Endodermal cell (in vitro differentiated cells): ENCODE data around the gene CILP. TPM values are rescaled to one million over a fixed set of nuclear protein-coding genes. Genes with fewer than 3 reads are reported as not detected.
"Not testable (repeated sequence)": the region's sequence is repeated elsewhere in the genome, so short reads cannot be mapped to it uniquely, and the experiment has no call there.

Source experiments
- DNase-seq: peaks from one replicate; pipeline ENCODE4 v3.0.0-alpha.2; 2017
- H3K27ac ChIP-seq: 2 replicates; pipeline ENCODE4 v1.5.1; 2013; ENCODE audit warnings: mild to moderate bottlenecking, low read depth, low read length, moderate library complexity
- H3K27me3 ChIP-seq: 2 replicates; pipeline ENCODE4 v1.6.1; 2013; ENCODE audit warnings: mild to moderate bottlenecking, low read length, moderate library complexity; ENCODE audit not compliant: insufficient read depth, control insufficient read depth, poor library complexity, severe bottlenecking
- H3K36me3 ChIP-seq: 2 replicates; pipeline ENCODE4 v1.7.0; 2013; ENCODE audit warnings: mild to moderate bottlenecking, low read length, moderate library complexity; ENCODE audit not compliant: control insufficient read depth, insufficient read depth
- H3K4me1 ChIP-seq: one replicate; pipeline ENCODE4 v1.7.0; 2013; ENCODE audit warnings: low read length; ENCODE audit not compliant: control insufficient read depth, insufficient read depth
- H3K4me3 ChIP-seq: 2 replicates; pipeline ENCODE4 v1.5.1; 2013; ENCODE audit warnings: mild to moderate bottlenecking, low read length, moderate library complexity
- H3K9ac ChIP-seq: 2 replicates; pipeline ENCODE4 v1.6.1; 2013; ENCODE audit warnings: mild to moderate bottlenecking, low read length, moderate library complexity; ENCODE audit not compliant: poor library complexity, severe bottlenecking; ENCODE audit errors: extremely low read depth
- H3K9me3 ChIP-seq: 2 replicates; pipeline ENCODE4 v1.6.1; 2013; ENCODE audit warnings: mild to moderate bottlenecking, low read length, moderate library complexity; ENCODE audit not compliant: control insufficient read depth
- H3K27ac Mint-ChIP-seq: 2 replicates; pipeline ENCODE4 v1.8.0; 2020; ENCODE audit warnings: mixed read lengths
- H3K27me3 Mint-ChIP-seq: 2 replicates; pipeline ENCODE4 v1.8.0; 2021; ENCODE audit warnings: mild to moderate bottlenecking, mixed read lengths; ENCODE audit not compliant: insufficient read depth
- H3K36me3 Mint-ChIP-seq: 2 replicates; pipeline ENCODE4 v1.8.0; 2020; ENCODE audit warnings: low read depth, mixed read lengths
- H3K4me1 Mint-ChIP-seq: 2 replicates; pipeline ENCODE4 v1.8.0; 2020; ENCODE audit warnings: mixed read lengths
- H3K4me3 Mint-ChIP-seq: 2 replicates; pipeline ENCODE4 v1.8.0; 2020; ENCODE audit warnings: mild to moderate bottlenecking, moderate library complexity, mixed read lengths
- H3K9me3 Mint-ChIP-seq: 2 replicates; pipeline ENCODE4 v1.8.0; 2020; ENCODE audit warnings: mild to moderate bottlenecking, mixed read lengths
- CTCF ChIP-seq: fragments of 200-600 bp; sonication (generic); conservative IDR thresholded peaks from 2 replicates; pipeline ENCODE4 v1.5.0; 2021; ENCODE audit warnings: antibody characterized with exemption, mild to moderate bottlenecking
- WGBS, 2 experiments: methylation state at CpG; one replicate each; pipeline versions ENCODE4 v1.1.5 to v1.1.7; 2013; ENCODE audit warnings: missing lambda C conversion rate in 2 of 2, mixed read lengths in 1 of 2; ENCODE audit not compliant: insufficient coverage in 1 of 2, insufficient read length in 1 of 2; 5-methylcytosine and 5-hydroxymethylcytosine counted together
- total RNA-seq, 2 donors: library from RNA; stranded (reverse); fragmentation: NEBNext Ultra II Directional in 1 of 2; extraction: Animal tissue kit (Norgen Biotek cat#: 25700) in 1 of 2; gene quantifications; 2 replicates in 1 of 2; 3 replicates in 1 of 2; pipeline ENCODE4 v1.2.1, GENCODE V29; 2021

CILP gene
- total RNA-seq, 2 donors from 2014 or later, result 0.07 TPM; not detected in 1

- no peak overlapping the region for H3K9ac ChIP-seq
- Mint-ChIP-seq H3K36me3 (no peaks in the 10 kb centered on the region), H3K4me1 (no peaks in the 10 kb centered on the region), H3K4me3 (no peak overlapping the region), H3K27me3 (no peaks in the 10 kb centered on the region), H3K27ac (no peak overlapping the region), H3K9me3 (no peaks in the 10 kb centered on the region)
- H3K4me1 ChIP-seq, result peaks cover 9% of the 10 kb centered on the region
- no peak overlapping the region for H3K4me3 ChIP-seq
- no peak for DNase-seq
- H3K27me3 ChIP-seq, result no peaks in the 10 kb centered on the region
- no peak overlapping the region for H3K27ac ChIP-seq
- no peaks in the 10 kb centered on the region for H3K9me3 ChIP-seq
- no peaks in the 10 kb centered on the region for H3K36me3 ChIP-seq
- TF ChIP-seq CTCF, result no peak
These were observed 33.4 kb upstream of the CILP start for GRCh38 chr15:65244638-65245037.

GRCh38 chr15:65236443-65236842 lies 25.2 kb upstream of the CILP start:
- not testable (repeated sequence) for H3K27ac Mint-ChIP-seq, H3K4me1 ChIP-seq, H3K4me3 ChIP-seq, H3K27me3 ChIP-seq, H3K36me3 ChIP-seq, H3K36me3 Mint-ChIP-seq, DNase-seq, H3K4me3 Mint-ChIP-seq, H3K9me3 Mint-ChIP-seq, H3K4me1 Mint-ChIP-seq, H3K9ac ChIP-seq, H3K27ac ChIP-seq, H3K9me3 ChIP-seq, H3K27me3 Mint-ChIP-seq
- WGBS, 2 experiments, result 89 to 98% methylated on average over 3 to 6 of the region's 8 CpGs

GRCh38 chr15:65233696-65234095 lies 22.4 kb upstream of the CILP start:
- Histone ChIP-seq H3K27ac (no peak overlapping the region), H3K27me3 (no peaks in the 10 kb centered on the region), H3K4me1 (no peaks in the 10 kb centered on the region), H3K9ac (no peak overlapping the region), H3K4me3 (no peak overlapping the region), H3K36me3 (no peaks in the 10 kb centered on the region), H3K9me3 (no peaks in the 10 kb centered on the region)
- no peaks in the 10 kb centered on the region for H3K36me3 Mint-ChIP-seq
- no peak for DNase-seq
- TF ChIP-seq CTCF, result no peak
- no peak overlapping the region for H3K27ac Mint-ChIP-seq
- 93 to 100% methylated on average over 1 to 5 of the region's 5 CpGs for WGBS, 2 experiments
- no peaks in the 10 kb centered on the region for H3K4me1 Mint-ChIP-seq
- no peak overlapping the region for H3K4me3 Mint-ChIP-seq
- no peaks in the 10 kb centered on the region for H3K27me3 Mint-ChIP-seq
- H3K9me3 Mint-ChIP-seq, result no peaks in the 10 kb centered on the region

- no peak overlapping the region for H3K4me3 Mint-ChIP-seq
These were observed 21.2 kb upstream of the CILP start for GRCh38 chr15:65232520-65232919.

More at GRCh38 chr15:65232520-65232919, 21.2 kb upstream of the CILP start:
- DNase-seq, result no peak
- Mint-ChIP-seq H3K4me1 (peaks cover 5% of the 10 kb centered on the region), H3K27ac (no peak overlapping the region), H3K27me3 (no peaks in the 10 kb centered on the region), H3K9me3 (no peaks in the 10 kb centered on the region), H3K36me3 (no peaks in the 10 kb centered on the region)
- no peaks in the 10 kb centered on the region for H3K4me1 ChIP-seq
- no peak for TF ChIP-seq CTCF
- no peaks in the 10 kb centered on the region for H3K36me3 ChIP-seq
- no peak overlapping the region for H3K27ac ChIP-seq
- no peak overlapping the region for H3K9ac ChIP-seq
- no peaks in the 10 kb centered on the region for H3K9me3 ChIP-seq
- H3K4me3 ChIP-seq, result no peak overlapping the region
- WGBS, 2 experiments, result 100% methylated on average over 3 of the region's 3 CpGs; no CpG with 5 or more reads in 1 of the 2 experiments
- H3K27me3 ChIP-seq, result no peaks in the 10 kb centered on the region
